GM12874 (cell line): Measurements from ENCODE around the gene CTNND2.
A peak's percentile ranks its signal among the peaks of the same experiment; 100 is the strongest.

Experiments
- TF ChIP-seq, protein P1 (sequence below): IDR thresholded peaks from 2 replicates; pipeline ENCODE4 v1.5.1; 2011; ENCODE audit warnings: low read depth, mild to moderate bottlenecking, control low read depth, low read length, moderate library complexity; ENCODE audit not compliant: insufficient read depth

The CTNND2 gene

DNA sequence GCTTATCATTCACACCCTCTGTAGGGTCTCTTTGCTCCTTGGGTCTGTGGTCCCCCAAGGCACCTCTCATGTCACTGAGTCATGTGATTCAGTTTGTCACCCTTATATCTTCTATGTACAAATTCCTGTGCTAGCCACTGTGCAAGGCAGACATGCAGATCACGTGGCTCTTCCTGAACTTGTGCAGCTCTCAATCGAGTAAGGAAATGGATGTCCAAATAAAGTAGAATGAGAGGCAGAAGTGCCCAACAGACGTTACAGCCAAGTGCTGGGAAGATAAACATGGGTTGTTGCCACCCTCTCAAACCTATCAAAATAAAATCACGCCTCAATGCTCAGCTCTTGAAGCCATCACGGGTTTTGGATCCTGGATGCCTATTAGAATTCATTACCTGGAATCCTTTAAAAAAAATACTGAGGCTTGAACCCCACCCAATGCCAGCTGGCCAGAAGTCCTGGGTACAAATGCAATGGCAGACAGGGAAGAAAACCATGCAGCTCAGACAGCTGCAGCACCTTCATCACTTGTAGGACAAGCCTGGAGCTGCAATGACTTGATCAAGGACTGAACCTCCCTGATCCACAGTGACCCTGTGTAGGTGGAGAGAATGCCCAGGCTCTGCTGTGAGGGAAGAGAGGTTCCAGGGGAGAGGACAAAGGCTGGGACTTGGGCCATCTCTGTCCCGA, 914.5 kb downstream of the CTNND2 start:
- TF ChIP-seq, protein P1, sequence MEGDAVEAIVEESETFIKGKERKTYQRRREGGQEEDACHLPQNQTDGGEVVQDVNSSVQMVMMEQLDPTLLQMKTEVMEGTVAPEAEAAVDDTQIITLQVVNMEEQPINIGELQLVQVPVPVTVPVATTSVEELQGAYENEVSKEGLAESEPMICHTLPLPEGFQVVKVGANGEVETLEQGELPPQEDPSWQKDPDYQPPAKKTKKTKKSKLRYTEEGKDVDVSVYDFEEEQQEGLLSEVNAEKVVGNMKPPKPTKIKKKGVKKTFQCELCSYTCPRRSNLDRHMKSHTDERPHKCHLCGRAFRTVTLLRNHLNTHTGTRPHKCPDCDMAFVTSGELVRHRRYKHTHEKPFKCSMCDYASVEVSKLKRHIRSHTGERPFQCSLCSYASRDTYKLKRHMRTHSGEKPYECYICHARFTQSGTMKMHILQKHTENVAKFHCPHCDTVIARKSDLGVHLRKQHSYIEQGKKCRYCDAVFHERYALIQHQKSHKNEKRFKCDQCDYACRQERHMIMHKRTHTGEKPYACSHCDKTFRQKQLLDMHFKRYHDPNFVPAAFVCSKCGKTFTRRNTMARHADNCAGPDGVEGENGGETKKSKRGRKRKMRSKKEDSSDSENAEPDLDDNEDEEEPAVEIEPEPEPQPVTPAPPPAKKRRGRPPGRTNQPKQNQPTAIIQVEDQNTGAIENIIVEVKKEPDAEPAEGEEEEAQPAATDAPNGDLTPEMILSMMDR, result no peak

DNA sequence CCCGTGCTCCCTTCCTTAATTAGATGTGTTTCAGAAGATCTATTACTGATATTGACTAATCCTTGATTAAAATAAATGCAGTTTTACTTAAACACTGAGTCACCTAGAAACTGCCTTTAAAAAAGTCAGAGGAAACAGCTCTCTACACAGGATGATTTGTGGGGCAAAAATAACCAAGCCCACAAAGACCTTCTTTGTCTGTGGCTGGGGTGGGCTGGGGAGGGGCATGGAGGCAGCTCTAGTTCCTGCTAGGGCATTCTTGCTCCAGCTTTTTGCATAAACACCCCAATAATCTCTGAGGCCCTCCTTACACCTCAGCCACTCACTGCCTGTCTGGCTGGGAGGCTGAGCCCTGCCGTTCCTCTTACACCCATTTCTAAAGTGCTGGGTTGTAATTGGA, 915.6 kb downstream of the CTNND2 start:
- TF ChIP-seq, protein P1, result no peak

GRCh38 chr5:10987925-10988504, 916.2 kb downstream of the CTNND2 start:
- TF ChIP-seq, protein P1, result peak; percentile 84

GRCh38 chr5:10987276-10987924, 916.8 kb downstream of the CTNND2 start:
- TF ChIP-seq, protein P1, result no peak

DNA sequence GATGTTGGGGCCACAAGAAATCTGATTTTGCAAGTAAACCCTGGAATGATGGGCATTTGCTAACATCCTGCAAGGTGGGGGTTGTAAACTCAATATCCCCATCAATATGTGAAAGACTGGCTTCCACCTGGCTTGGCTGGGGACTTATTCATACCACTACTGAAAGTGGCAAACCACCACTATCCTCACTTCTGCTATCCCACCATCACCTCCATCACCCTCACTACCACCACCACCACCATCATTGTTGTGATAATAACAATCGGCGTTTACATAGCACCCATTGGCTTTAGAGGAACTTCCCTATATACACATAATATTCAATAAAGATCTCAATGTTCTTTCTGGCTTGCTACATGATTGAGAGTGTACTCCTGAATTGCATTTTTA, 918.5 kb downstream of the CTNND2 start:
- TF ChIP-seq, protein P1, result no peak

GRCh38 chr5:10985091-10985720, 919.0 kb downstream of the CTNND2 start:
- TF ChIP-seq, protein P1, result no peak

DNA sequence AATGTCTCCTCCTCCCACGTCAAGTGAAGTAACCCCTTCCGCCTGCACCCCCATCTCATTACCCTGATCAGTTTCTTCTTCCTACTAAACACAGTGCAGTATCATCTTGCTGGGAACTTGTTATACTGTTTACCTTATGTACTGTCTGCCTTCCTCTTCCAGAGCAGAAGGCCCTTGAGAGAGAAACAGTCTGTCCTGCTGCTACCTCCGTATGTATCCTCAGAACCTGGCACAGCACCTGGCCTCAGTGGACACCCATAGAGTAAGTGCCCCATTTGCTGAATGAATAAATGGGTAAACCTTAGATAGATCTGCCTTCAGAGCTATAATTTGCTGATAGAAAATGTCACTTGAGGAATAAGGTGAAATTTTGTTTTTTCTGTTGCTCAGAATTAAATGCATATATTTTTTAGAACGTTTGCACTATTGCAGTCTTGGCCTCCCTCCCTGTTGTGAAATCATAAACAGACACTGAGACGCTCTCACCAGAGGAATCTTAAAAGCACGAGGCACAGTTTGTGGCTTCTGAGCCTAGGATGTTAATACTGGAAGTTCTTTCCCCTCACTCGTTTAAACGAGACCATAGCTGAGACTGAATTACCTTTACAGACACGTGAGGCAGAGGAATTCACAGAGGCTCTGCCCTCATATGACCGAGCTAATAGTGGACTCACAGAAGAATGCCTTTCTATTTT, 920.1 kb downstream of the CTNND2 start:
- TF ChIP-seq, protein P1, result no peak
